GM12892 (cell line): ENCODE measurements around the gene CDH23.

Source experiments
- POLR2A ChIP-seq: IDR thresholded peaks from 2 replicates; pipeline ENCODE4 v1.6.1; 2011; ENCODE audit warnings: low read depth, low read length, control low read depth
- POLR2AphosphoS5 ChIP-seq: IDR thresholded peaks from 2 replicates; pipeline ENCODE4 v1.6.1; 2011; ENCODE audit warnings: low read depth, low read length, control low read depth
- TAF1 ChIP-seq: IDR thresholded peaks from 2 replicates; pipeline ENCODE4 v1.6.1; 2011; ENCODE audit warnings: low read depth, mild to moderate bottlenecking, control low read depth, low read length, borderline replicate concordance

- TF ChIP-seq POLR2AphosphoS5: no peak
- TF ChIP-seq POLR2A: no peak
- TF ChIP-seq TAF1: no peak
Measured at GRCh38 chr10:71359364-71360046, 37.2 kb upstream of the CDH23 start.
